ENCODE measurements around the gene SETD3. TPM values are rescaled to one million over a fixed set of nuclear protein-coding genes. Genes with fewer than 3 reads are reported as not detected.

SETD3 gene
- total RNA-seq, 8 experiments from 2014 or later = 30.6 to 66.2 (median 42.9) TPM

DNA sequence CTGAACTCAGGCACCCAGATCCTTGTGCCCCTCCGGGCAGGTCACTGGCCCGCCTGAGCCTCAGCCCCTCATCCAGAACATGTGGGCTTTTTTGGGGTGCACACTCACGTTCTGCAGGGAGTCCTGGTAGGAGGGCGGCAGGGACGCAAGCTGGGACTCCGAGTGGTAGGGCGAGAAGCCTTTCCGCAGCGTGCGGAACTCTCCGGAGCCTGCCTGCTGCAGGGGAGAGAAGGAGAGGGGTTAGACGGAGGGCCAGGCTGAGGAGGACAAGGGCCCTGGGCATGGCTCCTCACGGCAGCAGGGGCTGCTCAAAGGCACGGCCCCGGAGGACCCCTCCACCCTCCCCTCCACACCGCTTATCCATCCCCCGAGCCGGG lies 41.4 kb upstream of the SETD3 start:
- ATAC-seq (replicated peaks in 6 of 8) = peak in 3 of 8 experiments; percentile 6 to 11 (median 6)
- 40 to 66% (median 60%) methylated on average over 1 to 8 of the region's 18 CpGs; no CpG with 5 or more reads in 7 of the 10 experiments for WGBS, 10 experiments
- peaks cover 51 to 61% of the 10 kb centered on the region in 2 donors for H3K4me1 ChIP-seq (replicated peaks in 1 of 2)
- H3K27ac ChIP-seq = peak overlapping the region in 1 of 2 donors; percentile 3
- H3K4me3 ChIP-seq = no peak overlapping the region
- in situ Hi-C loops (cut with MboI; ENCODE audit: low pct_unique_long_range_greater_than_20kb in 2 of 9, low sequenced_read_pairs in 9 of 9, unreplicated experiment in 9 of 9) = loop anchor here in 5 of 9 experiments (10.0 to 25.0 kb wide), 4 partner anchors 113 to 390 kb away; partner anchors contain the start of gene HHIPL1 (in 2 of the 5)

DNA sequence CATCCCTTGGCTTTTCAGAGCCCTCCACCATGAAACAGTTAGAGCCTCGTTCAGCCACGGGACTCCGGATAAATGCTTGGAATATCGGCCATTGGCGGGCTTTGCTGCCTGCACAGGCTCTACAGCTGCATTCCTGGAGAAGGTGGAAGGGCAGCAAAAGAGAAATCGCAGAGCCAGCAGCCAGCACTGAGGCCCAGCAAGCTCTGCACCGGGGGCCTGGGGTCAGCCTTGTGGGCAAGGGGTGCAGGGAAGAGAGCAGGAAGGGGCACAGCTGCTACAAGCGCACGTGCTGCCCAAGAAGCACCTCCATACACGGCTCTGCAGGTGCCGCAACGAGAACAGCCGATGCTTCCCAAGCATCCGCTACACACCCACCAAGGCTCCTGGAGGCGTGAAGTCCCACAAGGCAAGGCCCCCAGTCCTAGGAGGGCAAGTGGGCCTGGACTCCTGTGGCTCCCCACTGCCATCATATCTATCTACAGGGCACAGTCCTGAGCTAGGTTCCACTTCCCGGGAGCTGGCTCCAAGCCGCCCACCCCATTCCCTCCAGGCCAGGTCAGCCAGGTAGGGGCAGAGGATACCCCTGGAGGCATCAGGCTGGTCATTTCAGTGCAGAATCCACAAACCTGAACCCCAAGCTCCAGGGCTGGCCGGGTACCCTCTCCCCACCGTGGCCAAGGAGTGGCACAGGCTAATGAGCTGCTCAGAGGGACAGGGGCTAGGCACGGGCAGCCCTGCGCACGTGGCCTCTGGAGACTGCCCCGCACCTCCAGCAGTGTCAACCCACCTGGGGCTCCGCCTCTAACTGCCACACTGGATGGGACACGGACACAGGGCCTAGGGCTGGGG lies 40.7 kb upstream of the SETD3 start:
- in situ Hi-C loops (cut with MboI; ENCODE audit: low pct_unique_long_range_greater_than_20kb in 2 of 9, low sequenced_read_pairs in 9 of 9, unreplicated experiment in 9 of 9) = loop anchor here in 5 of 9 experiments (10.0 to 25.0 kb wide), 4 partner anchors 113 to 391 kb away; partner anchors contain the start of gene HHIPL1 (in 2 of the 5)
- ATAC-seq (replicated peaks in 6 of 8) = no peak
- Histone ChIP-seq H3K4me1 (replicated peaks in 1 of 2) (peaks cover 48 to 54% of the 10 kb centered on the region in 2 donors), H3K27ac (peak overlapping the region in 1 of 2 donors; percentile 3), H3K4me3 (no peak overlapping the region)
- 60 to 100% (median 81%) methylated on average over 1 to 5 of the region's 25 CpGs; no CpG with 5 or more reads in 6 of the 10 experiments for WGBS, 10 experiments

DNA sequence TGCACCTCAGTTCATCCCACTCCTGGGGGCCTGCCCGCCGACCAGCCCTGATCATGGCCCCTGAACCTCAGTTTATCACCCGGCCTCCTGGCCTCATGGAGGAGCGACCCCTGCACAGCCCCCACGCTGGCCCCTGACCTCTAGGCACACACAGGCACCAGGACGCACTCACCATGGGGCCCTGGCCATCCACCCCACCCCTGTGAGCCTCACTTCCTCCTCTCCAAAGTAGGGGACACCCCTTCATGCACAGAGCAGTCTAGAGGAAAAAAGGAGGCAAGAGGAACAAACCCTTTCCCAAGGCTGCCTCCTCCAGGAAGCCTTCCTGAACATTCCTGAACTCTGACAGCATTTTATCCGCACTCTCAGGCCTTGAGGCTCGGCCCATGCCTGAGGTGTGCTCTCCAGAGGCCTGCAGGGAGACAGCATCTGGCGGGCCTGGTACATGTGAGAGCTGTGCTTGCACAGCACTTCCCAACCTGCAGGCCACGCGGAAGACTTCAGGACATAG lies 40.0 kb upstream of the SETD3 start:
- Histone ChIP-seq H3K4me1 (replicated peaks in 1 of 2) (peaks cover 42 to 47% of the 10 kb centered on the region in 2 donors), H3K4me3 (no peak overlapping the region), H3K27ac (no peak overlapping the region)
- 0 to 100% (median 93%) methylated on average over 1 to 8 of the region's 11 CpGs; no CpG with 5 or more reads in 5 of the 10 experiments for WGBS, 10 experiments
- in situ Hi-C loops (cut with MboI; ENCODE audit: low pct_unique_long_range_greater_than_20kb in 2 of 9, low sequenced_read_pairs in 9 of 9, unreplicated experiment in 9 of 9) = loop anchor here in 5 of 9 experiments (10.0 to 25.0 kb wide), 4 partner anchors 114 to 392 kb away; partner anchors contain the start of gene HHIPL1 (in 2 of the 5)
- no peak for ATAC-seq (replicated peaks in 6 of 8)

DNA sequence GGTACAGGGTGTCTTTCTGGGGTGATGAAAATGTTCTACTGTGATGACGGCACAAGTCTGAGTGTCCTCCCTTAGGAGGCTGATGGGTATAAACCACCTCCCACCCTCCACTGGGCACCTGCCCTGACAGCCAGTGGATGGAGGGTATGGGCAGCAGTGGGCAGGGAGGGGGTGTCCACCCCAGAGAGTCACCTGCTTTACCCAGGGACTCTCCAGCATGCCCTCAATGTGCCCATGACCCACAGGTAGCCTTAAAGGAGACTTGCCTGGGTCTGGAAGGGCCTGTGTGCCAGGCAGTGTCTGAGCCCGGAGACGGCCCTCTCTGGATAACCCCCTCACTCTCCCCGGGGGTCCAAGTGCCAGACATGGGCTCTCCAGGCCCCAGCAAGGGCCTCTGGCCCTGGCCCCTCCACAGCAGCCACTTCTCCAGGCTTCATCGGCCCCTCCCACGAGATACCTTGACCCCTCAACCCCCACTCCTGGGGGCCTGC lies 39.3 kb upstream of the SETD3 start:
- peaks cover 35 to 40% of the 10 kb centered on the region in 2 donors for H3K4me1 ChIP-seq (replicated peaks in 1 of 2)
- ATAC-seq (replicated peaks in 6 of 8) = no peak
- H3K27ac ChIP-seq = no peak overlapping the region
- no peak overlapping the region for H3K4me3 ChIP-seq
- 80 to 100% (median 100%) methylated on average over 1 of the region's 6 CpGs; no CpG with 5 or more reads in 7 of the 10 experiments for WGBS, 10 experiments
- in situ Hi-C loops (cut with MboI; ENCODE audit: low pct_unique_long_range_greater_than_20kb in 2 of 9, low sequenced_read_pairs in 9 of 9, unreplicated experiment in 9 of 9) = loop anchor here in 5 of 9 experiments (10.0 to 25.0 kb wide), 4 partner anchors 115 to 392 kb away; partner anchors contain the start of gene HHIPL1 (in 2 of the 5)

DNA sequence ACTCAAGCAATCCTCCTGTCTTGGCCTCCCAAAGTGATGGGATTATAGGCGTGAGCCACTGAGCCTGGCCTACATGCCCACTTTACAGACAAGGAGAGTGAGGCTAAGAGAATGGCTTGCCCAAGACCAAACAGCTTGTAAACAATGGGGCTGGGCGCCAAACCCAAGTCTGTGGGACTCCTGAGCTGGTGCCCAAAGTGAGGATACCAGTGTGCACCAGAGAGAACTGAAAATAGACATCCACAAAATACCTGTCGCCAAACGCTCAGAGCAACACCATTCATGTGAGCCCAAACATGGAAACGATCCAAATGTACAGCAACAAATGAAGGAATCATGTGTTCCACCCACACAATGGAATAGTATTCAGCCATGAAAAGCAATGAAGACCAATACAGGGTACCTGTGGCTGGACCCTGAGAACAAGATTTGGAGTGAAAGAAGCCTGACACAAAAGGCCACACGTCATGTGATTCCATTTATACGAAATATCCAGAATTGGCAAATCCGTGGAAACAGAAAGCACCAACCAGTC lies 38.8 kb upstream of the SETD3 start:
- in situ Hi-C loops (cut with MboI; ENCODE audit: low pct_unique_long_range_greater_than_20kb in 2 of 9, low sequenced_read_pairs in 9 of 9, unreplicated experiment in 9 of 9) = loop anchor here in 4 of 9 experiments (10.0 to 25.0 kb wide), 4 partner anchors 115 to 393 kb away; partner anchors contain the start of gene HHIPL1 (in 2 of the 4)

DNA sequence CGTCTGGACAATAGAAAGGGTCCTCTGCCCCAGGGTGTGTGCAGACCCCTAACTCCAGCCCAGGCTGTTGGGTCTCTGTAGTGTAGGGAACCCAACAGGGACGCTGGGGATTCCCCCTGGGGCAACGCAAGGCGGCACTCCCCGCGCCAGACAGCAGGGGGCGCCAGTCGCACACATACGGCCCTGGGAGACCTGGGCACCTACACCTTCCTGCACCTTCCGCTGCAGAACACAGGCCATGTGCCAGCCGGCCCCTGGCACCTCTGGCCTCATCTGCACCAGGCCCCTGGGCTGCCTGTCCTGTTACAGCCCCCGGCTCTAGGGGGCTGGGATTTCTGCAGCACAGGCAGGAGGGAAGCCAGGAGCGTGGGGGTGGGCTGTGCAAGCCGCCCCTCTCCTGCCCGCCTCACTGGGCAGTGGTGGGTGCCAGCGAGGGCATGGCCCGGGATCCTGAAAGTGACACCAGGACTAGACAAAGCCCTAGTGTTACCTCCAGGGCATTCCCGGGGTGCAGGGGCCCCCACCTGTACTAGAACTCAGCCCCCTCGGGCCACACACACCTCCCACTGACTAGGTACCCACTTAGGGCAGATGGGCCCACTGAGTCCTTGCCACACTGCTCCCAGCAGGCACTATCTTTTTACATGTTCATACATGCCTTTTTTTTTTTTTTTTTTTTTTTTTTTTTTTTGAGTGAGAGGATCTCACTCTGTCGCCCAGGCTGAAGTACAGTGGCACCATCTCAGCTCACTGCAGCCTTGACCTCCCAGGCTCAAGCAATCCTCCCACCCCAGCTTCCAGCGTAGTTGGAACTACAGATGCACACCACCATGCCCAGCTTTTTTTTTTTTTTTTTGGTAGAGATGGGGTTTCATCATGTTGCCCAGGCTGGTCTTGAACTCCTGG lies 38.0 kb upstream of the SETD3 start:
- in situ Hi-C loops (cut with MboI; ENCODE audit: low pct_unique_long_range_greater_than_20kb in 2 of 9, low sequenced_read_pairs in 9 of 9, unreplicated experiment in 9 of 9) = loop anchor here in 4 of 9 experiments (10.0 to 25.0 kb wide), 4 partner anchors 116 to 394 kb away; partner anchors contain the start of gene HHIPL1 (in 2 of the 4)
- no peak overlapping the region for H3K4me3 ChIP-seq
- peaks cover 22 to 27% of the 10 kb centered on the region in 2 donors for H3K4me1 ChIP-seq (replicated peaks in 1 of 2)
- WGBS, 10 experiments = 80 to 100% (median 86%) methylated on average over 1 to 5 of the region's 21 CpGs; no CpG with 5 or more reads in 6 of the 10 experiments
- peak; percentile 9 to 75 (median 26) for ATAC-seq (replicated peaks in 6 of 8)
- no peak overlapping the region for H3K27ac ChIP-seq

More for the DNA sequence above, 38.8 kb upstream of the SETD3 start:
- peaks cover 30 to 35% of the 10 kb centered on the region in 2 donors for H3K4me1 ChIP-seq (replicated peaks in 1 of 2)
- WGBS, 10 experiments = 71 to 100% (median 98%) methylated on average over 1 to 6 of the region's 8 CpGs; no CpG with 5 or more reads in 2 of the 10 experiments
- H3K27ac ChIP-seq = no peak overlapping the region
- ATAC-seq (replicated peaks in 6 of 8) = no peak
- no peak overlapping the region for H3K4me3 ChIP-seq

GRCh38 chr14:99517643-99518381 lies 37.2 kb upstream of the SETD3 start:
- Histone ChIP-seq H3K4me3 (no peak overlapping the region), H3K4me1 (replicated peaks in 1 of 2) (peaks cover 13 to 19% of the 10 kb centered on the region in 2 donors), H3K27ac (no peak overlapping the region)
- peak in 1 of 8 experiments; percentile 6 for ATAC-seq (replicated peaks in 6 of 8)
- WGBS, 10 experiments = 20 to 77% (median 52%) methylated on average over 1 to 5 of the region's 16 CpGs; no CpG with 5 or more reads in 7 of the 10 experiments
- in situ Hi-C loops (cut with MboI; ENCODE audit: low pct_unique_long_range_greater_than_20kb in 2 of 9, low sequenced_read_pairs in 9 of 9, unreplicated experiment in 9 of 9) = loop anchor here in 4 of 9 experiments (10.0 to 25.0 kb wide), 4 partner anchors 117 to 394 kb away; partner anchors contain the start of gene HHIPL1 (in 2 of the 4)

- in situ Hi-C loops (cut with MboI; ENCODE audit: low pct_unique_long_range_greater_than_20kb in 2 of 9, low sequenced_read_pairs in 9 of 9, unreplicated experiment in 9 of 9) = loop anchor here in 4 of 9 experiments (10.0 to 25.0 kb wide), 4 partner anchors 118 to 395 kb away; partner anchors contain the start of gene HHIPL1 (in 2 of the 4)
- ATAC-seq (replicated peaks in 6 of 8) = no peak
- H3K4me3 ChIP-seq = no peak overlapping the region
- WGBS, 10 experiments = 85 to 100% methylated on average over 1 to 4 of the region's 14 CpGs; no CpG with 5 or more reads in 8 of the 10 experiments
- H3K27ac ChIP-seq = no peak overlapping the region
- H3K4me1 ChIP-seq (replicated peaks in 1 of 2) = peaks cover 6 to 11% of the 10 kb centered on the region in 2 donors
These were observed 36.4 kb upstream of the SETD3 start for GRCh38 chr14:99516871-99517642.

GRCh38 chr14:99516156-99516870 lies 35.7 kb upstream of the SETD3 start:
- in situ Hi-C loops (cut with MboI; ENCODE audit: low pct_unique_long_range_greater_than_20kb in 2 of 9, low sequenced_read_pairs in 9 of 9, unreplicated experiment in 9 of 9) = loop anchor here in 4 of 9 experiments (10.0 to 25.0 kb wide), 4 partner anchors 118 to 396 kb away; partner anchors contain the start of gene HHIPL1 (in 2 of the 4)
- no peak overlapping the region for H3K4me3 ChIP-seq

More at GRCh38 chr14:99516156-99516870, 35.7 kb upstream of the SETD3 start:
- Histone ChIP-seq H3K4me1 (replicated peaks in 1 of 2) (peaks cover under 1 to 9% of the 10 kb centered on the region in 2 donors), H3K27ac (no peak overlapping the region)
- no peak for ATAC-seq (replicated peaks in 6 of 8)
- WGBS, 10 experiments = 86 to 100% (median 95%) methylated on average over 1 to 8 of the region's 24 CpGs; no CpG with 5 or more reads in 7 of the 10 experiments
